HEK293T (cell line): ENCODE data around the gene KCND3.

ENCODE experiments used
- CTCF ChIA-PET: fragments of 350-600 bp; formaldehyde crosslinking; extraction: SDS; loops from one replicate; lab custom pipeline; 2021; ENCODE audit warnings: antibody characterized with exemption, inconsistent platforms; lab: Yijun Ruan, JAX
- POLR2A ChIA-PET: fragments of 350-600 bp; formaldehyde crosslinking; extraction: SDS; loops from one replicate; lab custom pipeline; 2020; ENCODE audit warnings: antibody characterized with exemption, inconsistent platforms; lab: Yijun Ruan, JAX
- DNase-seq: peaks from one replicate; pipeline ENCODE4 v3.0.0; 2012; ENCODE audit warnings: mixed read lengths; ENCODE audit errors: extremely low spot score
- ARNT ChIP-seq: fragments of 450-650 bp; IDR thresholded peaks from 2 replicates; pipeline ENCODE4 v1.6.1; 2017; ENCODE audit warnings: mild to moderate bottlenecking
- BHLHE40 ChIP-seq: fragments of 450-650 bp; IDR thresholded peaks from 2 replicates; pipeline ENCODE4 v1.6.1; 2016; ENCODE audit warnings: mild to moderate bottlenecking, moderate library complexity, borderline replicate concordance
- CTBP1 ChIP-seq: fragments of 450-650 bp; IDR thresholded peaks from 2 replicates; pipeline ENCODE4 v1.6.1; 2016; ENCODE audit warnings: borderline replicate concordance
- ELF4 ChIP-seq: fragments of 450-650 bp; IDR thresholded peaks from 2 replicates; pipeline ENCODE4 v1.6.1; 2017; ENCODE audit warnings: antibody characterized with exemption
- FOXA1 ChIP-seq: fragments of 450-650 bp; IDR thresholded peaks from 2 replicates; pipeline ENCODE4 v1.6.1; 2016; ENCODE audit warnings: mild to moderate bottlenecking
- FOXK2 ChIP-seq: fragments of 450-650 bp; IDR thresholded peaks from 2 replicates; pipeline ENCODE4 v1.6.1; 2016; ENCODE audit warnings: mild to moderate bottlenecking
- FOXM1 ChIP-seq: fragments of 450-650 bp; IDR thresholded peaks from 2 replicates; pipeline ENCODE4 v1.6.1; 2017; ENCODE audit warnings: mild to moderate bottlenecking, borderline replicate concordance
- HDGF ChIP-seq: fragments of 450-650 bp; IDR thresholded peaks from 2 replicates; pipeline ENCODE4 v1.6.1; 2017; ENCODE audit warnings: antibody characterized with exemption, borderline replicate concordance
- L3MBTL2 ChIP-seq: fragments of 450-650 bp; conservative IDR thresholded peaks from 2 replicates; pipeline ENCODE4 v1.6.1; 2016; ENCODE audit warnings: mild to moderate bottlenecking
- LEF1 ChIP-seq: fragments of 450-650 bp; IDR thresholded peaks from 2 replicates; pipeline ENCODE4 v1.6.1; 2017; ENCODE audit warnings: mild to moderate bottlenecking, borderline replicate concordance
- NFRKB ChIP-seq: fragments of 450-650 bp; IDR thresholded peaks from 2 replicates; pipeline ENCODE4 v1.6.1; 2016; ENCODE audit warnings: mild to moderate bottlenecking, moderate library complexity
- PKNOX1 ChIP-seq: fragments of 450-650 bp; IDR thresholded peaks from 2 replicates; pipeline ENCODE4 v1.6.1; 2016
- SP1 ChIP-seq: fragments of 450-650 bp; IDR thresholded peaks from 2 replicates; pipeline ENCODE4 v1.6.1; 2017
- SUZ12 ChIP-seq: fragments of 450-650 bp; IDR thresholded peaks from 2 replicates; pipeline ENCODE4 v1.6.1; 2016; ENCODE audit warnings: mild to moderate bottlenecking
- TARDBP ChIP-seq: fragments of 450-650 bp; IDR thresholded peaks from 2 replicates; pipeline ENCODE4 v1.6.1; 2016
- ZNF384 ChIP-seq: fragments of 450-650 bp; IDR thresholded peaks from 2 replicates; pipeline ENCODE4 v1.6.1; 2016

KCND3 gene

DNA sequence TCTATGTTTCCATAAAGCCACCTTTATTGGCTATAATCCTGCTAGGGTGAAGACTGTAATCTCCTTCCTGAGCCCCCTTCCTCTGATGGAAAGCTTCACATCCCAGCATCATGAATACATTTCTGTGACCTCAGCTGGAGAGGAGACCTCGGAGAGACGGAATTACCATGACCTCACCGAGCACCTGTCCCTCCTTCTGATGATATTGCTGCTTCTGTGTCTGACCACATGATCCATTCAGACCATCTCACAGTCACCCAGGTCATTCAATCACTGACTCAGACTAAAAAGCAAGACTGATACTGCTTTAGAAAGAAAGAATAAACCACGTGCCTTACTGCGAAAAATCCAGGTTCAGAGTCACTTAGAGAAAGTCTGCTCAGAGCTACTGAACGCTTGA, 8.8 kb downstream of the KCND3 start:
- TF ChIP-seq ELF4 (no peak), SP1 (no peak), CTBP1 (no peak), FOXK2 (no peak), LEF1 (no peak), ZNF384 (no peak), HDGF (no peak), ARNT (no peak), FOXM1 (no peak), FOXA1 (no peak), PKNOX1 (no peak), NFRKB (no peak), SUZ12 (no peak), TARDBP (no peak), BHLHE40 (no peak), L3MBTL2 (no peak)
- ChIA-PET CTCF (no interaction called here), POLR2A (no interaction called here)
- DNase-seq, result no peak

GRCh38 chr1:111978695-111979094, 10.8 kb downstream of the KCND3 start:
- no peak for DNase-seq
- POLR2A ChIA-PET, result no interaction called here
- CTCF ChIA-PET, result no interaction called here
- TF ChIP-seq NFRKB, result no peak
- no peak for TF ChIP-seq SP1
- no peak for TF ChIP-seq TARDBP
- TF ChIP-seq PKNOX1, result no peak
- TF ChIP-seq BHLHE40, result no peak
- no peak for TF ChIP-seq L3MBTL2
- TF ChIP-seq ELF4, result no peak
- TF ChIP-seq FOXA1, result no peak
- TF ChIP-seq SUZ12, result no peak
- no peak for TF ChIP-seq FOXM1
- TF ChIP-seq LEF1, result no peak

DNA sequence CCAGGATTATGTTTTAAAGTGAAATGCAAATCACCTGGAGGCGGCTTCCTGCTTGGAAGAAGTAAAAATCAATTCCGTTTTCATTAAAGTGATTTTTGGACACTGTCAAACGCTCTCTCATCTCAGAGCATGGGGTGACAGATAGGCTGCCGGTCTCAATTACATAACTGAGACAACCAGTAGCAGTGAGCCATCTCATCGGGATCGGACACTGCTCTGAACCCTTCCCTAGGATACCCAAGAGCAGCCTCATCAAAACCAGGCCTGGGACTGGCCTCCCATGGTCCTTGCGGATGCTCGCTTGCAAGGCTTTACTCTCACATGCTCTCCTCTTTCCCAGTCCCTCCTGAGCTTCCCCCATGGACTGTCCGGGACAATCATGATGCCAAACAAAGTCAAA, 12.1 kb downstream of the KCND3 start:
- TF ChIP-seq NFRKB (no peak), PKNOX1 (no peak), L3MBTL2 (no peak), SP1 (no peak), FOXM1 (no peak), FOXA1 (no peak), CTBP1 (no peak), FOXK2 (no peak), ELF4 (no peak), LEF1 (no peak), ARNT (no peak), HDGF (no peak), SUZ12 (no peak), TARDBP (no peak), ZNF384 (no peak), BHLHE40 (no peak)
- DNase-seq, result no peak
- CTCF ChIA-PET, result no interaction called here
- POLR2A ChIA-PET, result no interaction called here

DNA sequence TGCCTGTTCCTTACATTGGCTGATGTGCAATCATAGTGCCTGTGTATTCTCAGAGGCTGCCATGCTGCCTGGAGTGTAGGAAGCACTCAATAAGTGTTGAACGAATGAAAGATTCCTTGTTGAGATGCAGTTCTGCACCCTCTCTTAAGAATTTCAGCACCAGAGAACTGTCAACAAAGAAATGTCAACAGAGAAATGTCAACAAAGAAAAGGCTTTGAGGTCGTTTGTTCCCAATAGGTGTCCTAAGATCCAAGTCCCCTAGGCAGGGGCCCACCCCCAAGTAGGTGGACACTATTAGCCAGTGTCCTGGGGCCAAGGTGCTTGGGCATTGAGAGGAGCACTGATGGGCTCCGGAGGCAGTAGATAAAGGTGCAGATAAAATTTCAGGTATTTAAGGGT, 12.6 kb downstream of the KCND3 start:
- POLR2A ChIA-PET, result no interaction called here
- CTCF ChIA-PET, result no interaction called here
- DNase-seq, result no peak
- no peak for TF ChIP-seq SP1
- no peak for TF ChIP-seq PKNOX1
- TF ChIP-seq FOXA1, result no peak
- no peak for TF ChIP-seq FOXM1
- no peak for TF ChIP-seq ELF4
- no peak for TF ChIP-seq ZNF384
- TF ChIP-seq HDGF, result no peak
- TF ChIP-seq LEF1, result no peak
- TF ChIP-seq L3MBTL2, result no peak

DNA sequence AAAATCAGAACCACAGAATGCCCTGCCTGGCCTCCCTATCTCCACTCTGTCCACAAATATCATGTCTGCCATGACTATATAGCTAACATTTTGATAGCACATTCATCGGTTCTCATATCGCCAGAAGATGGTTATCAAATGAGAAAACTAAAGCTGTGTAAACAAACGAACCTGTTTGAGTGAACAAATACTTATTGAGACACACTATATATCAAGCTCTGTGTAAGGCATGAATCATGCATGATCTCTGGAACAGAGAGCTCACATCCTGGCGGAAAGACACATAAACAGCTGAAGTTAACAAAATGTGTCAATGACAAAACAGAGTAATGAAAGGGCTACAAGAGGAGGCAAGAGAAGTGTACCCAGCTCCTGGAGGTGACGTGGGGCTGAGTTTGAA, 13.1 kb downstream of the KCND3 start:
- no peak for TF ChIP-seq ZNF384
- TF ChIP-seq LEF1, result no peak
- ChIA-PET POLR2A (no interaction called here), CTCF (no interaction called here)
- DNase-seq, result no peak

GRCh38 chr1:111973150-111973790, 16.2 kb downstream of the KCND3 start:
- no peak for TF ChIP-seq ELF4
- no peak for TF ChIP-seq ZNF384
- TF ChIP-seq CTBP1, result no peak
- TF ChIP-seq NFRKB, result no peak
- no peak for TF ChIP-seq ARNT
- TF ChIP-seq HDGF, result no peak
- ChIA-PET POLR2A (no interaction called here), CTCF (no interaction called here)
- no peak for DNase-seq
